SHP77 (cell line): Measurements from ENCODE around the gene HTR3D.
A peak's percentile ranks its signal among the peaks of the same experiment; 100 is the strongest.
"Not testable (repeated sequence)": the region's sequence is repeated elsewhere in the genome, so short reads cannot be mapped to it uniquely, and the experiment has no call there.

ENCODE experiments used
- DNase-seq, 2 experiments: peaks; one replicate each; lab custom pipeline; 2025; lab: John Stamatoyannopoulos, UW

HTR3D gene

GRCh38 chr3:184031187-184031792, at the start of gene HTR3D:
Gene HTR3D, plus strand, starts transcription at chr3:184031742. Its CDS starts 0 bp downstream, at chr3:184031742.
- no peak for DNase-seq

DNA sequence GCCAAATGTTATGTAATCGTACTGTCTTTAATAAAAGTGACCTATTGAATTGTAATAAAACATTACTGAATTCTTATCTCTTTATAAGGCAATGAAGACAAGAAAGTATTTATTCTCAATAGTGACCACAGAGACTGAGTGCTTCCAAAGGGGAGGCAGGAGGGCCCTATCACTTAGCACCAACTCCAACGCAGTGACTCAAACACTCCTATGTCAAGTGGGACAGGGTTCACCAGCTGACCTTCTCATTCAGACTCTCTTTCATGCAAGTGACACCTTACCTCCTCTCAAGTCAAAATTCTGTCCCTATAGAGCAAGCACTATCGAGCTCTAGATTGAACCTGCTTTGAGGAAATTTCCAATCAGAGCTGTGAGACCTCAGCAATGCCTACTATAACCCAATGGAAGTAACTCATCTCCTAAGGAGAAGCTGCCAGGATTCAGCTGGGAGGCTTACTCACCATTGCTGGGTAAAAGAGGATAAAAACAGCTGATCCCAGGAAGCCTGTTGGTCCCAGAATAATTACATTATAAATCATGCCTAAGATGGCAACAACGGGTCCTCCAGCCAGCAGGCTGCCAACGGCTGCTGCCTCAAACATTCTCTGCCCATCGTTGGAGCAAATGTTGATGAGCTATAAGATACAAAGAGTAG, 49.4 kb upstream of the HTR3D start:
- no peak for DNase-seq

- no peak for DNase-seq
Observed at GRCh38 chr3:183984127-183984740, 47.3 kb upstream of the HTR3D start.

GRCh38 chr3:183984749-183985729, 46.5 kb upstream of the HTR3D start:
- DNase-seq = no peak

DNA sequence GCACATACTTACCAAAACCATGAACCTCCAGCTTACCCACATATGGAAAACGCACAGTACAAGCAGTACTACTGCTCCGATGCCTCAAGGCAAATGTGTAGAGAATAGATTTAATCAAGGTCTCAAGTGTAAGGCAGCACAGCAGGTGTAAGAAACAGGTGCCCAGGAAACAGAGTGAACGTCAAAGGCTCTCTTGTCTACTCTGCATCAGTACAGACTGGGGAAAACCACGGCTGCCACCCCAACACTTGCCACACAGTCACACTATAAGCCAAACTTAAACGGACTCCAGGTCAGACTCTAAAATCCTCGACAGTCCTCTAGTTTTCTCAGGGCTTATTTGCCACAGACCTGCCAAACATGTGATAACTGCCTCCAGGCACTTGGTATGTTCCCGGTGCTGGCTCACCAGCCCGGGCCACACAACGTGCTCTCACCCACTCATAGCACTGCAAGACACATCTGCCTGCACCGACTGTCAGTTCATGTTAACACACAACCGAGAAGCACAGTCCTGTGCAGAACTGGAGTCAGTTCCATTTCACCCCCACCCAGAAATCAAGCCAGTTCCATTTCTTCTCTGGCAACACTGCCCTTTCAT, 44.4 kb upstream of the HTR3D start:
- no peak for DNase-seq

GRCh38 chr3:183988216-183988790, 43.2 kb upstream of the HTR3D start:
- no peak for DNase-seq

- DNase-seq = no peak
Observed at GRCh38 chr3:183991403-183991802, 40.1 kb upstream of the HTR3D start.

GRCh38 chr3:184001761-184002160, 29.8 kb upstream of the HTR3D start:
- DNase-seq = no peak

- DNase-seq = no peak
Observed at GRCh38 chr3:184002469-184002868, 29.1 kb upstream of the HTR3D start.

DNA sequence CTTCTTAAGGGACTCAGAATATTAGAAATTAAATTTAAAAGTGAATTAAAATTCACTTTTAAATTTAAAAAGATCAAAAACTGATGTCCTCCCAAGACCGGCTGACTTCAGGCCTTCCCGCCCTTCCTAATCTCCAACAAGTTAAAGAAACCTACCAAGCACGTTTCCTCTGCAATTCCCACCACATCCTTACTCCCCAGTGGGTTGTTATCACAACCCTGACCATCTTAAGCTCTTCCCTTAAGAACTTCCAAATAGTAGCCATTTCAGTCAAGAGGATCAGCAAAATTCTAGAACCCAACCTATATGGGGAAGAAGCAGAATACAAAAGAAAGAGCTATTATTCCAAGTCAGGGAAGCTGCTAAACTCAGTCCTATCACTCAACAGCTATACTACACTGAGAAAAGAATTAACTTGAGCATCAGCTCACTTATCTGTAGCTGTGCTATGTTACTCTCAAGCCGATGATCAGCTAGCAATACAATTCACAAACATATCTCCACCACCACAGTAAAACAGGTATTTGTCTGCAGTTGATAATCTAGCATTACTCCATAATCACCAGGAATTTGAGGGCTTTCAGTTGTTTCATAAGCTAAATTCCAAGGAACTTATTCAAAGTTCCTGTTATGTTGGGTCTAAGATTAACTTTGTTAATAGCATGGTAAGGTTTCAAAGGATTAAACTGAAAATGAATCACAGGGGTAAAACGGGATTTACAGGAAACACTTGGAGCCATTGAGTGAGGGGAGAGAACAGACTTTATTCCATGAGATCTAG, 28.2 kb upstream of the HTR3D start:
- no peak for DNase-seq

DNA sequence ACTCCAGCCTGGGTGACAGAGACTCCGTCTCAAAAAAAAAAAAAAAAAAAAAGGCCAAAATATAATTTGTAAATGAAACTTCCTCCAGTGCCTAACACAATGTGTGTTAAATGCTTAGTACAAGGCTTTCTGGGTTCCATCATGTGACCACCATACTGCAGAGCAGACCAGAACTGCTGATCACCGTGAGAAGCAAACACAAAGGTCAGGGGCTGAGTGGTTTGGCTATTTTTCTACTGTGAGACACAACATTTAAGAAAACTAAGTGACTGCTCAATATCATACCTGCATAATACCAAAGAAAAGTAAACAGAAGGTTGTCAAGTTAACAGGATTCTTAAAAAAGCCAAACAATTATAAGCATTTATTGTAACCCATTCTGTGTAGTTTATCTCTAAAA, 27.1 kb upstream of the HTR3D start:
- DNase-seq = no peak

GRCh38 chr3:184005941-184006507, 25.5 kb upstream of the HTR3D start:
- DNase-seq = peak; percentile 89 to 92

DNA sequence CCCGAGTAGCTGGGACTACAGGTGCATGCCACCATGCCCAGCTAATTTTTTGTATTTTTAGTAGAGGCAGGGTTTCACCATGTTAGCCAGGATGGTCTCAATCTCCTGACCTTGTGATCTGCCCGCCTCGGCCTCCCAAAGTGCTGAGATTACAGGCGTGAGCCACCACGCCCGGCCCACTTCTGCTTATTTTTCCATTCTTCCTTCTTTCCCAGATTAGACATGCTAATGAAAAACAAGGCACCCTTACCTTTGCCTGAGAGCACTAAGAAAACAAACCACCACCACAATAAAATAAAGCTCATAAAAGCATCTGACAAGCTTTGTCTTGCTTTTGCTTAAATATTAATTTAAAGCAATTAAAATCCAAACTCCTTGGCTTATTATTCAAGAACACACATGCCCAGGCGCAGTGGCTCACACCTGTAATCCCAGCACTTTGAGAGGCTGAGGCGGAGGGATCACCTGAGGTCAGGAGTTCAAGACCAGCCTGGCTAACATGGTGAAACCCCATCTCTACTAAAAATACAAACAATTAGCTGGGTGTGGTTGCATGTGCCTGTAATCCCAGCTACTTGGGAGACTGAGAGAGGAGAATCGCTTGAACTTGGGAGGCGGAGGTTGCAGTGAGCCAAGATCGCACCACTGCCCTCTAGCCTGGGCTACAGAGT, 24.3 kb upstream of the HTR3D start:
- DNase-seq = not testable (repeated sequence)

GRCh38 chr3:184008161-184008560, 23.4 kb upstream of the HTR3D start:
- no peak for DNase-seq

DNA sequence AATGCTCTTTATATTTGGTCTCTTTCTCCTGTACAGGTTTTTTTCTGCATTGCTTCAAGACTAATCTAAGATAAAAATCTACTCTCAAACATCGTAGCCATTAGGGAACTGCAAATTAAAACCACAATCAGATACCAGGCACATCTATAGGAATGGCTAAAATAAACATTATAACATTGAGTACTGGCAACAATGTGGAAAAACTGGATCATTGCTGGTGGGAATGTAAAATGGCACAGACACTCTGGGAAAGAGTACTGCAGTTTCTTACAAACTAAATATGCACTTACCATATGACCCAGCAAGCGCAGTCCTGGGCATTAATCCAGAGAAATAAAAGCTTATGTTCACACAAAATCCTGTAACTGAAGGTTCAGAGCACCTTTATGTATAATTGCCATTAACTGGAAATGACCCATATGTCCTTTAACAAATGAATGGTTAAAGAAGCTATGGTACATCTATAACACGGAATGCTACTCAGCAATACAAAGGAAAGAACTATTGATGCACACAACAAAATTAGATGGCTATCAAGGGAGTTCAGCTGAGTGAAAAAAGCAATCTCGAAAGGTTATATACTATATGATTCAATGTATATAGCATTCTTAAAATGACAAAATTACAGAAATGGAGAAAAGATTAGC, 20.2 kb upstream of the HTR3D start:
- no peak for DNase-seq

DNA sequence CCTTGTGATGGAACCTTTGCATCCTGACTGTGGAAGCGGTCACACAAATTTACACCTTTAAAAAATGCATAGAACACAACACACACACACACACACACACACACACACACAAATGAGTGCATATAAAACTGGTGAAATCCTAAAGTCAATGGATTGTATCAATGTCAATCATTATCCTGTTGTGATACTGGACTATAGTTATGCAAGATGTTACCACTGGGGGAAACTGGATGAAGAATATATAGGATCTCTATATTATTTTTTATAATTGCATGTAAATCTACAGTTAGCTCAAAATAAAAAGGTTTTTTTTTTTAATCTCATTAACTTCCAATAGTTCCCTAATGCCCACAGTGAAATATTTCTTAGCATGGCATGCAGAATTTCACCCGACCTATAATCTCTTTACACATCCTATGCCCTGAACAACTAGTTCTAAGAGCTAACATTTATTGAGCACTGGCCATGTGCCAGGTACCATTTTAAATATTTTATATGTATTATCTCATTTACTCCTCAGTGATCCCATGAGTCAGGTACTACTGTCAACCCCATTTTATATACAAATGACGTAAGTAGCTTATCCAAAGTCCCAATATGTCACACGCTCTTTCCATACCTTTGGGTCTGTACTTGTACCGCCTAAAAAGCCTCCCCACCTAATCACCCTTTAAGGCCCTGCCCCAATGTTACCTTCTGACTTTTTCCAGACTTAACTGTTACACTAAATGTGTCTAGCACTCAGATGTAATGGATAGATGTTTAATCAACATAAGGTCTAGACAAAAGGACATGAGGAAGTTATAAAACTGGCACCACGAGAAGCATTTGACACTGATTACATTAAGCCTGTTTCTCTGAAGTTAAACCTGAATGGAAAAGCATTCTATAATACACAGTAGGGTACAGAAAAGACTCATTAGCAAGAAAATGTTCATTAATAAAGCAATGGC, 19.3 kb upstream of the HTR3D start:
- DNase-seq = no peak

DNA sequence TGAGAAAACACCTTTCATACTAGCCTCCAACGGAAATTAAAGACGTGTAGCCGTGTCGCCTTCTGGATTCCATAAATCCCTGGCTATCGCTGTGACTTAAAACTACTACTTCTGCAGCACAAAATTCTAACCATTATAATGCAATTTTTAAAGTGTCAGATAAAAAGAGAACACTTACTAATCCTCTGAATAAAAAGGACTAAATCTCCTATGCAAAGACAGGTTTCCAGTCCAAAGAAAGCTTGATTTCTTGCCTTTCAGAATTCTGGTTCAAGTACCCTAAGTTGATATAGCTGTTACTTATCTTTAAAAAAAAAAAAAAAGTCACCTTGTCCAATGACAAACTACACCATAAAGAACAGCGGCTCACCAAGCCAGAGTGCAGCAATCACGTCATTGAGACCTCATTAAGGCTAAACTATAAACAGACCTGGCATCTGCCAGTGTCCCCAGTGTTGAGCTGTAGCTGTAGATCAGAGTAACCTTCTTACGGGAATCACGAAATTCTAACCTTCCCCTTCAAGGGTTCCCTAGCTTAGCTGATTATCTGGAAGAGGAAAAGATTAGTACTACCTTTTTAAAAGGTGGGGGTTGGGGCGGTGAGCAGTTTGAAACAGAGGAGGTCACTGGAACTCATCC, 16.0 kb upstream of the HTR3D start:
- peak; percentile 37 to 63 for DNase-seq

DNA sequence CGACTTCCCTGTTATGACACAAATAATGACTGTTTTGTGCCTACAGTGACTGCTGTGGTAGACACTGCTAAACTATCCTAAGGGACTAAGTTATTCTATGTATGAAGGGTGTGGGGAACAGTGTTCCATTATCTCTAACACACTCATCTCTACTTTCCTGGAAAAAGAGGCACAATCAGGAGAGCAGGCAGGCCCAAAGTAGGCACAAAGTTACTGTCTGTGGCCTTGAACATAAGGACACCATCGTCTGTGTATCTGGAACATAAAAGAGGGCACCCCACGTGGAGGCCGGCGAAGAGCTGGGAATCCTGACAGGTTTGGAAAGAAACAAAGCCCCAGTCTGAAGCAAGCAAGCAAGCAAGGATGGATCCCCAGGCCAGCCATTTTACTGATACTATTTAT, 15.4 kb upstream of the HTR3D start:
- peak in 1 of 2 experiments; percentile 2 for DNase-seq
